ENCODE measurements around the gene B3GNT3. TPM values are rescaled to one million over a fixed set of nuclear protein-coding genes. Genes with fewer than 3 reads are reported as not detected.

Gene B3GNT3
- total RNA-seq, 1 experiment from 2014 or later: 1.9 TPM

GRCh38 chr19:17805427-17805826 is 10.5 kb downstream of the B3GNT3 start (continued):
- TF ChIP-seq FOXP1 (CRISPR knock-in tag; IDR thresholded peaks at IDR 0.05; ENCODE audit: borderline replicate concordance) (no peak), PRDM15 (CRISPR knock-in tag; IDR thresholded peaks at IDR 0.05) (no peak), KAT7 (CRISPR knock-in tag; IDR thresholded peaks at IDR 0.05; ENCODE audit: borderline replicate concordance) (no peak)

- TF ChIP-seq, protein P1, sequence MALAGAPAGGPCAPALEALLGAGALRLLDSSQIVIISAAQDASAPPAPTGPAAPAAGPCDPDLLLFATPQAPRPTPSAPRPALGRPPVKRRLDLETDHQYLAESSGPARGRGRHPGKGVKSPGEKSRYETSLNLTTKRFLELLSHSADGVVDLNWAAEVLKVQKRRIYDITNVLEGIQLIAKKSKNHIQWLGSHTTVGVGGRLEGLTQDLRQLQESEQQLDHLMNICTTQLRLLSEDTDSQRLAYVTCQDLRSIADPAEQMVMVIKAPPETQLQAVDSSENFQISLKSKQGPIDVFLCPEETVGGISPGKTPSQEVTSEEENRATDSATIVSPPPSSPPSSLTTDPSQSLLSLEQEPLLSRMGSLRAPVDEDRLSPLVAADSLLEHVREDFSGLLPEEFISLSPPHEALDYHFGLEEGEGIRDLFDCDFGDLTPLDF (CRISPR knock-in tag; IDR thresholded peaks at IDR 0.05): no peak
- TF ChIP-seq ZNF263 (CRISPR knock-in tag; IDR thresholded peaks at IDR 0.05; ENCODE audit: low read depth) (no peak), HMGA2 (CRISPR knock-in tag; IDR thresholded peaks at IDR 0.05) (no peak), HMGXB4 (CRISPR knock-in tag; IDR thresholded peaks at IDR 0.05) (no peak)
- no peak for ATAC-seq
- CTCF ChIA-PET: no interaction called here
Measured at GRCh38 chr19:17806945-17807344, 12.0 kb downstream of the B3GNT3 start.

DNA sequence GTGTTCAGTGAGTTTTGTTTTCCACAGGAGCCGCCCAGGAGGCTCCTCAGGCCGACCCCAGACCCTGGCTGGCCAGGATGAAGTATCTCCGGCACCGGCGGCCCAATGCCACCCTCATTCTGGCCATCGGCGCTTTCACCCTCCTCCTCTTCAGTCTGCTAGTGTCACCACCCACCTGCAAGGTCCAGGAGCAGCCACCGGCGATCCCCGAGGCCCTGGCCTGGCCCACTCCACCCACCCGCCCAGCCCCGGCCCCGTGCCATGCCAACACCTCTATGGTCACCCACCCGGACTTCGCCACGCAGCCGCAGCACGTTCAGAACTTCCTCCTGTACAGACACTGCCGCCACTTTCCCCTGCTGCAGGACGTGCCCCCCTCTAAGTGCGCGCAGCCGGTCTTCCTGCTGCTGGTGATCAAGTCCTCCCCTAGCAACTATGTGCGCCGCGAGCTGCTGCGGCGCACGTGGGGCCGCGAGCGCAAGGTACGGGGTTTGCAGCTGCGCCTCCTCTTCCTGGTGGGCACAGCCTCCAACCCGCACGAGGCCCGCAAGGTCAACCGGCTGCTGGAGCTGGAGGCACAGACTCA is 12.9 kb downstream of the B3GNT3 start:
- Mint-ChIP-seq H3K4me3 (no peak overlapping the region), H3K36me3 (no peaks in the 10 kb centered on the region), H3K4me1 (no peaks in the 10 kb centered on the region), H3K27ac (no peak overlapping the region), H3K9me3 (no peaks in the 10 kb centered on the region), H3K27me3 (ENCODE audit: low read depth) (no peaks in the 10 kb centered on the region; the same call in 1 of the 2 replicates)
- ChIA-PET POLR2A (no interaction called here), CTCF (no interaction called here)
- no peak for DNase-seq (ENCODE audit: low spot score)
- no peak for ATAC-seq
- TF ChIP-seq SMAD3 (CRISPR knock-in tag; IDR thresholded peaks at IDR 0.05; ENCODE audit: borderline replicate concordance) (no peak), ETV6 (CRISPR knock-in tag; IDR thresholded peaks at IDR 0.05) (no peak), SMAD4 (CRISPR knock-in tag; IDR thresholded peaks at IDR 0.05) (no peak), ZNF121 (CRISPR knock-in tag; IDR thresholded peaks at IDR 0.05) (no peak), USF2 (CRISPR knock-in tag; IDR thresholded peaks at IDR 0.05) (no peak), ZBTB21 (CRISPR knock-in tag; IDR thresholded peaks at IDR 0.05; ENCODE audit: borderline replicate concordance) (no peak), ZNF396 (CRISPR knock-in tag; IDR thresholded peaks at IDR 0.05; ENCODE audit: borderline replicate concordance) (no peak), GRHL2 (CRISPR knock-in tag; IDR thresholded peaks at IDR 0.05; ENCODE audit: insufficient replicate concordance, severe bottlenecking) (no peak), FOXJ3 (CRISPR knock-in tag; IDR thresholded peaks at IDR 0.05; ENCODE audit: borderline replicate concordance) (no peak)
- TF ChIP-seq, protein P2, sequence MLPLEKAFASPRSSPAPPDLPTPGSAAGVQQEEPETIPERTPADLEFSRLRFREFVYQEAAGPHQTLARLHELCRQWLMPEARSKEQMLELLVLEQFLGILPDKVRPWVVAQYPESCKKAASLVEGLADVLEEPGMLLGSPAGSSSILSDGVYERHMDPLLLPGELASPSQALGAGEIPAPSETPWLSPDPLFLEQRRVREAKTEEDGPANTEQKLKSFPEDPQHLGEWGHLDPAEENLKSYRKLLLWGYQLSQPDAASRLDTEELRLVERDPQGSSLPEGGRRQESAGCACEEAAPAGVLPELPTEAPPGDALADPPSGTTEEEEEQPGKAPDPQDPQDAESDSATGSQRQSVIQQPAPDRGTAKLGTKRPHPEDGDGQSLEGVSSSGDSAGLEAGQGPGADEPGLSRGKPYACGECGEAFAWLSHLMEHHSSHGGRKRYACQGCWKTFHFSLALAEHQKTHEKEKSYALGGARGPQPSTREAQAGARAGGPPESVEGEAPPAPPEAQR (CRISPR knock-in tag; IDR thresholded peaks at IDR 0.05): no peak
- TF ChIP-seq, protein P3, sequence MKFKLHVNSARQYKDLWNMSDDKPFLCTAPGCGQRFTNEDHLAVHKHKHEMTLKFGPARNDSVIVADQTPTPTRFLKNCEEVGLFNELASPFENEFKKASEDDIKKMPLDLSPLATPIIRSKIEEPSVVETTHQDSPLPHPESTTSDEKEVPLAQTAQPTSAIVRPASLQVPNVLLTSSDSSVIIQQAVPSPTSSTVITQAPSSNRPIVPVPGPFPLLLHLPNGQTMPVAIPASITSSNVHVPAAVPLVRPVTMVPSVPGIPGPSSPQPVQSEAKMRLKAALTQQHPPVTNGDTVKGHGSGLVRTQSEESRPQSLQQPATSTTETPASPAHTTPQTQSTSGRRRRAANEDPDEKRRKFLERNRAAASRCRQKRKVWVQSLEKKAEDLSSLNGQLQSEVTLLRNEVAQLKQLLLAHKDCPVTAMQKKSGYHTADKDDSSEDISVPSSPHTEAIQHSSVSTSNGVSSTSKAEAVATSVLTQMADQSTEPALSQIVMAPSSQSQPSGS (CRISPR knock-in tag; IDR thresholded peaks at IDR 0.05; ENCODE audit: borderline replicate concordance, low read depth): no peak
- TF ChIP-seq, protein P1 (CRISPR knock-in tag; IDR thresholded peaks at IDR 0.05): no peak

More at GRCh38 chr19:17806945-17807344, 12.0 kb downstream of the B3GNT3 start:
- Mint-ChIP-seq H3K36me3 (no peaks in the 10 kb centered on the region), H3K4me3 (no peak overlapping the region), H3K4me1 (no peaks in the 10 kb centered on the region), H3K9me3 (no peaks in the 10 kb centered on the region), H3K27me3 (ENCODE audit: low read depth) (no peaks in the 10 kb centered on the region; the same call in 1 of the 2 replicates), H3K27ac (no peak overlapping the region)
- POLR2A ChIA-PET: no interaction called here
- DNase-seq (ENCODE audit: low spot score): no peak

Measured in WTC11 (cell line).